GM12878 (cell line): ENCODE results near the gene XPO6.

Experiments used
- CHD4 ChIP-seq: fragments of 200-600 bp; sonication (generic); IDR thresholded peaks from 2 replicates; pipeline ENCODE4 v1.6.1; 2016; ENCODE audit warnings: mild to moderate bottlenecking
- CTCF ChIP-seq, 3 experiments: IDR thresholded peaks in 2 of 3; conservative IDR thresholded peaks in 1 of 3; 2 replicates each; pipeline ENCODE4 v1.5.1; 2011; ENCODE audit warnings: low read depth in 3 of 3, low read length in 3 of 3, mild to moderate bottlenecking in 3 of 3, control low read depth in 2 of 3, moderate library complexity in 2 of 3, inconsistent platforms in 1 of 3, mixed read lengths in 1 of 3; ENCODE audit not compliant: control insufficient read depth in 2 of 3, insufficient read depth in 1 of 3; ENCODE audit errors: extremely low read depth in 1 of 3
- POLR2A ChIP-seq: IDR thresholded peaks from 2 replicates; pipeline ENCODE4 v1.6.1; 2011; ENCODE audit warnings: low read depth, mild to moderate bottlenecking, low read length
- RAD51 ChIP-seq: fragments of 450-650 bp; IDR thresholded peaks from 2 replicates; pipeline ENCODE4 v1.6.1; 2016; ENCODE audit warnings: moderate library complexity, mild to moderate bottlenecking, inconsistent platforms
- RELA ChIP-seq: fragments of 450-650 bp; IDR thresholded peaks from 2 replicates; pipeline ENCODE4 v1.8.0; 2014; ENCODE audit warnings: borderline replicate concordance; ENCODE audit not compliant: partially characterized antibody
- RFX5 ChIP-seq: IDR thresholded peaks from 2 replicates; pipeline ENCODE4 v1.6.1; 2011; ENCODE audit warnings: low read depth, low read length, improper control_type of control experiment
- ZBTB33 ChIP-seq: fragments of 450-650 bp; IDR thresholded peaks from 2 replicates; pipeline ENCODE4 v1.6.1; 2017; ENCODE audit warnings: mild to moderate bottlenecking

DNA sequence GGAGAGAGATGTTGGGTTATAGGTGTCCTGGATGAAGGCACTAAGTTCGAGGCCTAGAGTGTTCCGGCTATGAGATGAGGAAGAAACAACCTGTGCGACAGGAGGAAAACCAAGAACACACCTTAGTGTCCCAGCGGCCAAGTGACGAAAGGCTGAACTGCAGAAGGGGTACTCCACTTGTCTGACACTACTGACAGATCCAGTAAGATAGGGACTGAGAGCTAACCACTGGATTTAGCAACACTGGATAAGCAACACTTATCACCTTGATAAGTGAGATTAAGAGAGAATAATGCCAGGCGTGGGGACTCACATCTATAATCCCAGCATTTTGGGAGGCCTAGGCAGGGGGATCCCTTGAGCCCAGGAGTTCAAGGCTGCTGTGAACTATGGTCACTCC lies 7.1 kb downstream of the XPO6 start:
- no peak for TF ChIP-seq CTCF (IDR thresholded peaks at IDR 0.05 in 2 of 3, conservative IDR thresholded peaks at IDR 0.05 in 1 of 3; ENCODE audit: control insufficient read depth in 2 of 3, extremely low read depth in 1 of 3, insufficient read depth in 1 of 3, low read depth in 3 of 3, low read length in 3 of 3)
- TF ChIP-seq POLR2A: no peak
- TF ChIP-seq CHD4: no peak
- no peak for TF ChIP-seq RELA
- no peak for TF ChIP-seq RAD51
- TF ChIP-seq RFX5: no peak
- no peak for TF ChIP-seq ZBTB33
